CD14-positive monocyte (primary cell): Measurements from ENCODE around the gene OR2T27. TPM values are rescaled to one million over a fixed set of nuclear protein-coding genes. Genes with fewer than 3 reads are reported as not detected.

Source experiments
- DNase-seq, 3 donors: peaks; one replicate each; pipeline ENCODE4 v3.0.0-alpha.2; 2011 to 2022
- H2AFZ ChIP-seq: 2 replicates; pipeline ENCODE4 v1.6.0; 2012; ENCODE audit warnings: mild to moderate bottlenecking, low read depth, low read length, inconsistent platforms; ENCODE audit not compliant: insufficient read depth, poor library complexity, severe bottlenecking
- H3K27ac ChIP-seq, 2 donors: 1 replicate in 1 of 2; 2 replicates in 1 of 2; pipeline ENCODE4 v1.5.1; 2012 to 2013; ENCODE audit warnings: low read length in 2 of 2, control low read depth in 1 of 2, inconsistent platforms in 1 of 2, low read depth in 1 of 2, mild to moderate bottlenecking in 1 of 2
- H3K27me3 ChIP-seq, 2 donors: one replicate each; pipeline versions ENCODE4 v1.6.0 to v1.6.1; 2011 to 2013; ENCODE audit warnings: low read length in 2 of 2; ENCODE audit not compliant: control insufficient read depth in 2 of 2, insufficient read depth in 2 of 2
- H3K36me3 ChIP-seq, 2 donors: replicated peaks in 1 of 2; 1 replicate in 1 of 2; 2 replicates in 1 of 2; pipeline versions ENCODE4 v1.5.1 to v1.6.1; 2012 to 2013; ENCODE audit warnings: low read length in 2 of 2, control low read depth in 1 of 2, inconsistent platforms in 1 of 2, mild to moderate bottlenecking in 1 of 2; ENCODE audit not compliant: insufficient read depth in 2 of 2, control insufficient read depth in 1 of 2
- H3K4me1 ChIP-seq, 2 donors: 1 replicate in 1 of 2; 2 replicates in 1 of 2; pipeline versions ENCODE4 v1.5.1 to v1.6.1; 2012 to 2013; ENCODE audit warnings: low read length in 2 of 2, control low read depth in 1 of 2, inconsistent platforms in 1 of 2, mild to moderate bottlenecking in 1 of 2, moderate library complexity in 1 of 2; ENCODE audit not compliant: insufficient read depth in 2 of 2, control insufficient read depth in 1 of 2
- H3K4me2 ChIP-seq: replicated peaks from 2 replicates; pipeline ENCODE3; 2012; ENCODE audit warnings: low read length, moderate library complexity, mild to moderate bottlenecking; ENCODE audit not compliant: poor library complexity, severe bottlenecking; ENCODE audit errors: extremely low read depth
- H3K4me3 ChIP-seq, 3 experiments: fragments of 200-600 bp in 1 of 3; sonication (generic) in 1 of 3; replicated peaks in 1 of 3; 1 replicate in 2 of 3; 2 replicates in 1 of 3; pipeline ENCODE4 v1.5.1; 2011 to 2013; ENCODE audit warnings: low read length in 3 of 3, mild to moderate bottlenecking in 3 of 3, control low read depth in 2 of 3, low read depth in 2 of 3, inconsistent platforms in 1 of 3, moderate library complexity in 1 of 3
- H3K79me2 ChIP-seq: 2 replicates; pipeline ENCODE4 v1.6.0; 2012; ENCODE audit warnings: mild to moderate bottlenecking, control low read depth, inconsistent platforms, low read length, moderate library complexity; ENCODE audit not compliant: insufficient read depth
- H3K9ac ChIP-seq: 2 replicates; pipeline ENCODE4 v1.6.0; 2017; ENCODE audit warnings: low read length, mild to moderate bottlenecking; ENCODE audit not compliant: insufficient read depth, poor library complexity, severe bottlenecking
- H3K9me3 ChIP-seq, 2 donors: replicated peaks in 1 of 2; 1 replicate in 1 of 2; 2 replicates in 1 of 2; pipeline versions ENCODE4 v1.5.1 to v1.6.1; 2012 to 2013; ENCODE audit warnings: low read length in 2 of 2, control low read depth in 1 of 2; ENCODE audit not compliant: control insufficient read depth in 1 of 2, insufficient read depth in 1 of 2
- H4K20me1 ChIP-seq: 2 replicates; pipeline ENCODE4 v1.6.0; 2012; ENCODE audit warnings: mild to moderate bottlenecking, low read length, control low read depth, moderate library complexity; ENCODE audit not compliant: insufficient read depth
- H3K27ac Mint-ChIP-seq, 7 donors: one replicate each; pipeline ENCODE4 v1.8.0; 2020; ENCODE audit warnings: mild to moderate bottlenecking in 7 of 7, mixed read lengths in 7 of 7, moderate library complexity in 6 of 7, inconsistent platforms in 2 of 7
- H3K27me3 Mint-ChIP-seq, 3 donors: one replicate each; pipeline ENCODE4 v1.8.0; 2021 to 2022; ENCODE audit warnings: low read depth in 3 of 3, mild to moderate bottlenecking in 3 of 3, mixed read lengths in 3 of 3, moderate library complexity in 3 of 3, inconsistent platforms in 1 of 3
- H3K36me3 Mint-ChIP-seq, 2 donors: one replicate each; pipeline ENCODE4 v1.8.0; 2020; ENCODE audit warnings: mixed read lengths in 2 of 2, inconsistent platforms in 1 of 2, mild to moderate bottlenecking in 1 of 2
- H3K4me1 Mint-ChIP-seq: one replicate; pipeline ENCODE4 v1.8.0; 2020; ENCODE audit warnings: mild to moderate bottlenecking, mixed read lengths
- H3K4me3 Mint-ChIP-seq, 2 donors: one replicate each; pipeline ENCODE4 v1.8.0; 2020; ENCODE audit warnings: mild to moderate bottlenecking in 2 of 2, mixed read lengths in 2 of 2, moderate library complexity in 1 of 2
- H3K9me3 Mint-ChIP-seq, 7 donors: one replicate each; pipeline ENCODE4 v1.8.0; 2020 to 2022; ENCODE audit warnings: mixed read lengths in 7 of 7, mild to moderate bottlenecking in 6 of 7, moderate library complexity in 6 of 7, inconsistent platforms in 2 of 7
- CTCF ChIP-seq: fragments of 200-600 bp; IDR thresholded peaks from one replicate; pipeline ENCODE4 v1.8.0; 2022; ENCODE audit warnings: antibody characterized with exemption, mild to moderate bottlenecking
- WGBS: methylation state at CpG from one replicate; pipeline ENCODE4 v1.1.5; 2013; ENCODE audit warnings: missing lambda C conversion rate; ENCODE audit not compliant: insufficient coverage; 5-methylcytosine and 5-hydroxymethylcytosine counted together
- intact Hi-C, 2 donors: fragments of 100-400 bp; cut with micrococcal nuclease; formaldehyde crosslinking; loops; one replicate each; pipeline versions ENCODE4 v1.15.0 to v1.15.1; 2023
- polyA plus RNA-seq, 3 donors: library from polyadenylated mRNA; depleted of rRNA in 1 of 3; unstranded in 2 of 3; stranded (reverse) in 1 of 3; fragments of 300-500 nt in 2 of 3; fragments of >200 nt in 1 of 3; fragmentation: Illumina TruSeq in 2 of 3; gene quantifications; 1 replicate in 2 of 3; 2 replicates in 1 of 3; pipeline ENCODE4 v1.2.3, GENCODE V29; 2012 to 2021

Gene OR2T27
- polyA plus RNA-seq, 3 donors = not detected

GRCh38 chr1:248688527-248689298, 33.4 kb upstream of the OR2T27 start:
- Histone ChIP-seq H3K27ac (no peak overlapping the region), H3K36me3 (no peaks in the 10 kb centered on the region), H3K27me3 (no peaks in the 10 kb centered on the region), H3K4me2 (no peak overlapping the region), H3K4me1 (no peaks in the 10 kb centered on the region), H3K9me3 (no peaks in the 10 kb centered on the region), H3K4me3 (no peak overlapping the region), H3K9ac (no peak overlapping the region), H2AFZ (no peak overlapping the region), H4K20me1 (no peaks in the 10 kb centered on the region), H3K79me2 (no peaks in the 10 kb centered on the region)
- H3K9me3 Mint-ChIP-seq = peaks cover 5 to 14% (median 11%) of the 10 kb centered on the region in 7 donors
- no peak for DNase-seq
- H3K27me3 Mint-ChIP-seq = peaks cover 0 to 2% (median 1%) of the 10 kb centered on the region in 3 donors
- intact Hi-C loops = no loop called here
- TF ChIP-seq CTCF = no peak
- WGBS = 93% methylated on average over 3 of the region's 4 CpGs
- peaks cover 11% of the 10 kb centered on the region for H3K4me1 Mint-ChIP-seq
- no peak overlapping the region for H3K4me3 Mint-ChIP-seq
- no peak overlapping the region for H3K27ac Mint-ChIP-seq
- no peaks in the 10 kb centered on the region for H3K36me3 Mint-ChIP-seq

- H2AFZ ChIP-seq = no peak overlapping the region
- no peaks in the 10 kb centered on the region for H3K36me3 ChIP-seq
- H3K79me2 ChIP-seq = no peaks in the 10 kb centered on the region
- peak; percentile 43 for TF ChIP-seq CTCF
- Mint-ChIP-seq H3K4me3 (no peak overlapping the region), H3K4me1 (peaks cover 8% of the 10 kb centered on the region), H3K36me3 (no peaks in the 10 kb centered on the region), H3K27me3 (peaks cover 0 to 4% (median 3%) of the 10 kb centered on the region in 3 donors), H3K9me3 (peaks cover 4 to 9% (median 5%) of the 10 kb centered on the region in 7 donors), H3K27ac (peak overlapping the region in 1 of 7 donors; percentile 14)
- H3K4me3 ChIP-seq = no peak overlapping the region
- H3K4me1 ChIP-seq = no peaks in the 10 kb centered on the region
- no peaks in the 10 kb centered on the region for H3K27me3 ChIP-seq
- no peaks in the 10 kb centered on the region for H3K9me3 ChIP-seq
- intact Hi-C loops = no loop called here
- H3K9ac ChIP-seq = no peak overlapping the region
- peak in 1 of 3 donors; percentile 9 for DNase-seq
- H3K27ac ChIP-seq = no peak overlapping the region
- 0% methylated on average over 1 of the region's 3 CpGs for WGBS
- no peak overlapping the region for H3K4me2 ChIP-seq
- no peaks in the 10 kb centered on the region for H4K20me1 ChIP-seq
These were observed 31.5 kb upstream of the OR2T27 start for GRCh38 chr1:248686815-248687214.
